ENCODE data around the gene TAF6L. TPM values are rescaled to one million over a fixed set of nuclear protein-coding genes. Genes with fewer than 3 reads are reported as not detected.
A peak's percentile ranks its signal among the peaks of the same experiment; 100 is the strongest.

TAF6L gene
- total RNA-seq, 2 donors from 2014 or later: 37.4 to 41.7 TPM

DNA sequence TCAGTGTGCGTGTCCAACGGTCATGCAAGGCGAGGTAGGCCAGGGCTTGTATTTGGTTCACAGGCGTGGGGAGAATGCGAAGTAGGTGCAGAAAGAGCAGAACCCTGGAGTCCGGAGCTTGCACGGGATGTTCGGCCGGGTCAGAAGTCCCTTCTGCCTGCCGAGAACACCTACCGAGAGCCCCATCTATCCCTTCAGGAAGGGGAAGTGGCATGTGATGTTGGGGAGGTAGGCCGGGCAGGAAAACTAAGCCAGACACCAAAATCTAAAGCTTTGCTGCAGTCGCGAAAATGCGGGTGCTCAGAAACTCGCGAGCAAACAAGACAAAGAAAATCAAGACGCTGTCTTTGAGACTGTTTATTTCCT lies 435 bp upstream of the TAF6L start:
- Mint-ChIP-seq H3K4me1 (peaks cover 15% of the 10 kb centered on the region), H3K4me3 (peak overlapping the region; percentile 85), H3K36me3 (ENCODE audit: low read depth) (peaks cover 31% of the 10 kb centered on the region), H3K27me3 (ENCODE audit: insufficient read depth) (no peaks in the 10 kb centered on the region), H3K9me3 (no peaks in the 10 kb centered on the region), H3K27ac (peak overlapping the region; percentile 95)
- DNase-seq: peak; percentile 78
- H3K4me1 ChIP-seq (ENCODE audit: control insufficient read depth, insufficient read depth, low read length): no peaks in the 10 kb centered on the region
- H3K27ac ChIP-seq (ENCODE audit: low read depth, low read length): peak overlapping the region; percentile 95
- peak overlapping the region; percentile 71 for H3K9ac ChIP-seq (ENCODE audit: extremely low read depth, low read length, poor library complexity, severe bottlenecking)
- H3K27me3 ChIP-seq (ENCODE audit: control insufficient read depth, insufficient read depth, low read length, poor library complexity, severe bottlenecking): no peaks in the 10 kb centered on the region
- H3K4me3 ChIP-seq (ENCODE audit: low read length): peak overlapping the region; percentile 98
- H3K36me3 ChIP-seq (ENCODE audit: control insufficient read depth, insufficient read depth, low read length): peaks cover 18% of the 10 kb centered on the region
- TF ChIP-seq, protein P1, sequence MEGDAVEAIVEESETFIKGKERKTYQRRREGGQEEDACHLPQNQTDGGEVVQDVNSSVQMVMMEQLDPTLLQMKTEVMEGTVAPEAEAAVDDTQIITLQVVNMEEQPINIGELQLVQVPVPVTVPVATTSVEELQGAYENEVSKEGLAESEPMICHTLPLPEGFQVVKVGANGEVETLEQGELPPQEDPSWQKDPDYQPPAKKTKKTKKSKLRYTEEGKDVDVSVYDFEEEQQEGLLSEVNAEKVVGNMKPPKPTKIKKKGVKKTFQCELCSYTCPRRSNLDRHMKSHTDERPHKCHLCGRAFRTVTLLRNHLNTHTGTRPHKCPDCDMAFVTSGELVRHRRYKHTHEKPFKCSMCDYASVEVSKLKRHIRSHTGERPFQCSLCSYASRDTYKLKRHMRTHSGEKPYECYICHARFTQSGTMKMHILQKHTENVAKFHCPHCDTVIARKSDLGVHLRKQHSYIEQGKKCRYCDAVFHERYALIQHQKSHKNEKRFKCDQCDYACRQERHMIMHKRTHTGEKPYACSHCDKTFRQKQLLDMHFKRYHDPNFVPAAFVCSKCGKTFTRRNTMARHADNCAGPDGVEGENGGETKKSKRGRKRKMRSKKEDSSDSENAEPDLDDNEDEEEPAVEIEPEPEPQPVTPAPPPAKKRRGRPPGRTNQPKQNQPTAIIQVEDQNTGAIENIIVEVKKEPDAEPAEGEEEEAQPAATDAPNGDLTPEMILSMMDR (conservative IDR thresholded peaks at IDR 0.05): no peak
- H3K9me3 ChIP-seq (ENCODE audit: control insufficient read depth, low read length): no peaks in the 10 kb centered on the region
- 11 to 17% methylated on average over 9 to 18 of the region's 18 CpGs for WGBS, 2 experiments (ENCODE audit: insufficient coverage in 1 of 2, insufficient read length in 1 of 2)

DNA sequence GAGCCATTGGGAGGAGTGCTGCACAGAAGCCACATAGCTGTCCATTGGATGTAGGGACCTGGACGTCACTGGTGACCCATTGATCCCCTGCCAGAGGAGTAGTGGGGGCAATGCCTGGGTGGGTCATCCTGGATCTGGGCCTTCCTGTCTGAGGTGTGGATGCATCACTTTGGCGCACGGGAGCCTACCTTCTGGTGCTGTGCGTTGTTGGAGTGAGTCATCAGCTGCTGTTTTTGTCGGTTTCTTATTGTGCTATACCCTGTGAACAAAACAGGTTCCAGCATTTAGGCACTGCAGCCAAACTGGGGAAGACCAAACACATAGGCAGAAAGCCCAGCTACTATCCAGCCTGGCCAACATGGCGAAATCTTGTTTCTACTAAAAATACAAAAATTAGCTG lies 3.2 kb downstream of the TAF6L start:
- no peak overlapping the region for H3K4me3 Mint-ChIP-seq

DNA sequence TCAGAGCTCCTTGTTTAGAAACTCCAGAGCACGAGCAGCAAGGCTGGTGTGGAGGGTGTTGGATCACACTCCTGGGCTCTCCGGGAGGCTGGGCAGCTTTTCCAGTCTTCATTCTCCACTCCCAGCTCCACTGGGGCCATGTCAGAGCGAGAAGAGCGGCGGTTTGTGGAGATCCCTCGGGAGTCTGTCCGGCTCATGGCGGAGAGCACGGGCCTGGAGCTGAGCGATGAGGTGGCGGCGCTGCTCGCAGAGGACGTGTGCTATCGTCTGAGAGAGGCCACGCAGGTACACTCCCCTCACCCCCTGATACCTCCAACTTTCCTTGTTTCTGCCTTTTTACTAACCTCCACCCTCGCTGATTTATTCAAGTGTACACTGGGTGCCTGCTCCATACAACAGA lies 4.5 kb downstream of the TAF6L start:
- H3K27ac Mint-ChIP-seq: peak overlapping the region; percentile 26
- peaks cover 53% of the 10 kb centered on the region for H3K36me3 Mint-ChIP-seq (ENCODE audit: low read depth)
- no peaks in the 10 kb centered on the region for H3K9me3 Mint-ChIP-seq
- H3K27me3 Mint-ChIP-seq (ENCODE audit: insufficient read depth): no peaks in the 10 kb centered on the region
- peaks cover 32% of the 10 kb centered on the region for H3K36me3 ChIP-seq (ENCODE audit: control insufficient read depth, insufficient read depth, low read length)
- H3K27me3 ChIP-seq (ENCODE audit: control insufficient read depth, insufficient read depth, low read length, poor library complexity, severe bottlenecking): no peaks in the 10 kb centered on the region
- no peaks in the 10 kb centered on the region for H3K4me1 ChIP-seq (ENCODE audit: control insufficient read depth, insufficient read depth, low read length)
- no peak overlapping the region for H3K4me3 Mint-ChIP-seq
- TF ChIP-seq, protein P1 (conservative IDR thresholded peaks at IDR 0.05): no peak
- 94 to 99% methylated on average over 13 to 17 of the region's 17 CpGs for WGBS, 2 experiments (ENCODE audit: insufficient coverage in 1 of 2, insufficient read length in 1 of 2)
- H3K9ac ChIP-seq (ENCODE audit: extremely low read depth, low read length, poor library complexity, severe bottlenecking): no peak overlapping the region
- H3K27ac ChIP-seq (ENCODE audit: low read depth, low read length): no peak overlapping the region
- peaks cover 7% of the 10 kb centered on the region for H3K4me1 Mint-ChIP-seq
- no peak overlapping the region for H3K4me3 ChIP-seq (ENCODE audit: low read length)
- DNase-seq: no peak
- H3K9me3 ChIP-seq (ENCODE audit: control insufficient read depth, low read length): no peaks in the 10 kb centered on the region

More for the DNA sequence above, 3.2 kb downstream of the TAF6L start:
- no peaks in the 10 kb centered on the region for H3K27me3 Mint-ChIP-seq (ENCODE audit: insufficient read depth)
- peaks cover 15% of the 10 kb centered on the region for H3K4me1 Mint-ChIP-seq
- no peaks in the 10 kb centered on the region for H3K4me1 ChIP-seq (ENCODE audit: control insufficient read depth, insufficient read depth, low read length)
- no peaks in the 10 kb centered on the region for H3K27me3 ChIP-seq (ENCODE audit: control insufficient read depth, insufficient read depth, low read length, poor library complexity, severe bottlenecking)
- H3K9ac ChIP-seq (ENCODE audit: extremely low read depth, low read length, poor library complexity, severe bottlenecking): no peak overlapping the region
- WGBS, 2 experiments (ENCODE audit: insufficient coverage in 1 of 2, insufficient read length in 1 of 2): 92 to 98% methylated on average over 5 to 6 of the region's 6 CpGs
- TF ChIP-seq, protein P1 (conservative IDR thresholded peaks at IDR 0.05): no peak
- no peaks in the 10 kb centered on the region for H3K9me3 ChIP-seq (ENCODE audit: control insufficient read depth, low read length)
- H3K36me3 ChIP-seq (ENCODE audit: control insufficient read depth, insufficient read depth, low read length): peaks cover 24% of the 10 kb centered on the region
- no peak for DNase-seq
- no peak overlapping the region for H3K4me3 ChIP-seq (ENCODE audit: low read length)
- peaks cover 45% of the 10 kb centered on the region for H3K36me3 Mint-ChIP-seq (ENCODE audit: low read depth)
- H3K27ac Mint-ChIP-seq: no peak overlapping the region
- no peak overlapping the region for H3K27ac ChIP-seq (ENCODE audit: low read depth, low read length)
- H3K9me3 Mint-ChIP-seq: no peaks in the 10 kb centered on the region

All from endodermal cell (in vitro differentiated cells).